NCI-H774 (cell line): ENCODE measurements around the gene LRRC73.
"Not testable (repeated sequence)": the region's sequence is repeated elsewhere in the genome, so short reads cannot be mapped to it uniquely, and the experiment has no call there.

Experiments used
- DNase-seq: peaks from one replicate; lab custom pipeline; 2025; lab: John Stamatoyannopoulos, UW

LRRC73 gene

DNA sequence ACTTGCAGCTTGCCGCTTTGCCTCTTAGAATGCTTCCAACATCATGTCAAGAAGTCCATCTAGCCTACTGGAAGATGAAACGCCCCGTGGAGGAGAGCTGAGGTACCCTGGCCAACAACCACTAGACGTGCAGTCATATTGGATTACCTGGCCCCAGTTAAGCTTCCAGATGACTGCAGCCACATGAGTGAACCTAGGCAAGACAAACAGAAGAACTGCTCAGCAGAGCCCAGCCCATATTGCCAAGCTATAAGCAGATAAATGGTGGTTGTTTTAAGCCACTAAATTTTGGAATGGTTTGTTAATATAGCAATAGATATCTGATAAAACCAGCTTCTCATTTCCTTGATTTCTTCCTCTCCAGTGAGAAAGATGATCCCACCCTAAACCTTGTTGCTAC is 50.1 kb downstream of the LRRC73 start:
- no peak for DNase-seq

DNA sequence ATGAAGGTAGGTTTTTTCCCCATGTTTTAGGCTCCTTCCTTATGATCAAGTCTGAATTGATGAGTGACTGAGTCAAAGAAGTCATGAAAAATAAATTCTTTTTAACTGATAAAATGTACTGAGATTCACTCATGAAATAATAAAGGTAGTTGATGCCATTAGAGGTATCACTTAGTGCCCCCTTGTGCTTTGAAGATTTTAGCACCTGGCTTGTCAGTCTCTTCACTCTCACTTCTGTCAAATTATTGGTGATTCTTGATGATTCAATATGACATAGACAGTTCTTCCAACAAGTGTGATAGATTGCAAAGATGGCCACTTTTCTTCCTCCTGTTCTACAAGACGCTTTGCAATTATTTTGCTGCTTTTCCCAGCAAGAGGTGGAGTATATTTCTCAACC is 50.6 kb downstream of the LRRC73 start:
- DNase-seq = no peak

DNA sequence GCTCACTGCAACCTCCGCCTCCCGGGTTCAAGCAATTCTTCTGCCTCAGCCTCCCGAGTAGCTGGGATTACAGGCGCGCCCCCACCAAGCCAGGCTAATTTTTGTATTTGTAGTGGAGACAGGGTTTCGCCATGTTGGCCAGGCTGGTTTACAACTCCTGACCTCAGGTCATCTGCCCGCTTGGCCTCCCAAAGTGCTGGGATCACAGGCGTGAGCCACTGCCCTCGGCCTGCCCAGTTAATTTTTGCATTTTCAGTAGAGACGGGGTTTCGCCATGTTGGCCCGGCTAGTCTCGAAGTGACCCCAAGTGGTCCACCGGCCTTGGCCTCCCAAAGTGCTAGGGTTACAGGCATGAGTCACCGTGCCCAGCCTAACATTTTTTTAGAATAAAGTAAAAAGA is 52.0 kb downstream of the LRRC73 start:
- not testable (repeated sequence) for DNase-seq

DNA sequence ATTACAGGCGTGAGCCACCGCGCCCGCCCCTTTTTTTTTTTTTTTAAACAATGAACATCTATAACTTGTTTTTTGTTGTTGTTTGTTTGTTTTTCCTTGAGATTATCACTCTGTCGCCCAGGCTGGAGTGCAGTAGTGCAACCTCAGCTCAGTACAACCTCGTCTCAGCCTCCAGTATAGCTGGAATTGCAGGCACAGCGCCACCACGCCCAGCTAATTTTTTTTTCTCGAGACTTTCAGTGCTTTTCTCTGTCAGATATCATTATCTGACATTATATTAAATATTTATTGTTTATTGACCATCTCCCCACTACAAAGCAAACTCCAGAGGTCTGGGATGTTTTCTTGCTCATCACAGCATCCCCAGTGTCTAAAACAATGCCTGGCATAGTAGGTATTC is 52.5 kb downstream of the LRRC73 start:
- DNase-seq = no peak
